Stimulated activated CD4-positive, alpha-beta T cell treated with anti-CD3 and anti-CD28 coated beads, Interleukin-4, amount 100 ng/mL, for 1 hour (primary cell): ENCODE measurements around the gene ABTB1.
"Not testable (repeated sequence)": the region's sequence is repeated elsewhere in the genome, so short reads cannot be mapped to it uniquely, and the experiment has no call there.

ENCODE experiments used
- DNase-seq: peaks from one replicate; pipeline ENCODE4 v3.0.0-alpha.2; 2020

ABTB1 gene

GRCh38 chr3:127673191-127674100 is 694 bp downstream of the ABTB1 start:
- DNase-seq, result peak; percentile 52

- DNase-seq, result no peak
These were observed 1.5 kb downstream of the ABTB1 start for GRCh38 chr3:127674101-127674721.

GRCh38 chr3:127674790-127675189 is 2.0 kb downstream of the ABTB1 start:
- DNase-seq, result no peak

GRCh38 chr3:127675651-127676391 is 3.1 kb downstream of the ABTB1 start:
- DNase-seq, result no peak

GRCh38 chr3:127676456-127676855 is 3.7 kb downstream of the ABTB1 start:
- no peak for DNase-seq

- no peak for DNase-seq
These were observed 4.2 kb downstream of the ABTB1 start for GRCh38 chr3:127676921-127677351.

- no peak for DNase-seq
These were observed 5.0 kb downstream of the ABTB1 start for GRCh38 chr3:127677541-127678314.

GRCh38 chr3:127678315-127678599 is 5.5 kb downstream of the ABTB1 start:
- no peak for DNase-seq

GRCh38 chr3:127678611-127679533 is 6.1 kb downstream of the ABTB1 start:
- no peak for DNase-seq

- no peak for DNase-seq
These were observed 6.9 kb downstream of the ABTB1 start for GRCh38 chr3:127679534-127680145.

GRCh38 chr3:127680146-127680661 is 7.5 kb downstream of the ABTB1 start:
- no peak for DNase-seq

GRCh38 chr3:127680798-127681221 is 8.1 kb downstream of the ABTB1 start:
- DNase-seq, result no peak

GRCh38 chr3:127682175-127682554 is 9.4 kb downstream of the ABTB1 start:
- not testable (repeated sequence) for DNase-seq

- DNase-seq, result no peak
These were observed 9.8 kb downstream of the ABTB1 start for GRCh38 chr3:127682561-127682960.

- DNase-seq, result no peak
These were observed 12.3 kb downstream of the ABTB1 start for GRCh38 chr3:127684871-127685707.

- no peak for DNase-seq
These were observed 13.2 kb downstream of the ABTB1 start for GRCh38 chr3:127685708-127686511.

- DNase-seq, result no peak
These were observed 13.8 kb downstream of the ABTB1 start for GRCh38 chr3:127686512-127686894.

GRCh38 chr3:127687228-127687737 is 14.5 kb downstream of the ABTB1 start:
- DNase-seq, result no peak

GRCh38 chr3:127688022-127688415 is 15.3 kb downstream of the ABTB1 start:
- no peak for DNase-seq
